CD4-positive, CD25-positive, alpha-beta regulatory T cell (primary cell): ENCODE measurements around the gene GOLPH3. TPM values are rescaled to one million over a fixed set of nuclear protein-coding genes. Genes with fewer than 3 reads are reported as not detected.

Experiments
- ATAC-seq, 2 donors: fragments of 150-1000 bp; cut with Tn5 transposase; one replicate each; pipeline ENCODE4 v1.10.0; 2021; ENCODE audit warnings: low read depth in 2 of 2, moderate number of reproducible peaks in 2 of 2, moderate library complexity in 1 of 2
- DNase-seq, 3 donors: peaks; one replicate each; pipeline versions ENCODE4 v3.0.0 to v3.0.0-alpha.2; 2012 to 2022; ENCODE audit warnings: mixed read lengths in 1 of 3
- H3K27ac ChIP-seq: one replicate; pipeline ENCODE4 v1.7.0; 2013; ENCODE audit warnings: mild to moderate bottlenecking, low read length; ENCODE audit not compliant: insufficient read depth, poor library complexity, severe bottlenecking
- H3K27me3 ChIP-seq: one replicate; pipeline ENCODE4 v1.7.0; 2013; ENCODE audit warnings: low read length; ENCODE audit not compliant: control insufficient read depth, insufficient read depth
- H3K36me3 ChIP-seq: one replicate; pipeline ENCODE4 v1.7.0; 2013; ENCODE audit warnings: mild to moderate bottlenecking, low read length, moderate library complexity; ENCODE audit not compliant: control insufficient read depth, insufficient read depth
- H3K4me1 ChIP-seq: 2 replicates; pipeline ENCODE4 v1.7.0; 2013; ENCODE audit warnings: mild to moderate bottlenecking, low read length; ENCODE audit not compliant: insufficient read depth, control insufficient read depth, poor library complexity, severe bottlenecking
- H3K4me3 ChIP-seq: one replicate; pipeline ENCODE4 v1.7.0; 2013; ENCODE audit warnings: low read depth, mild to moderate bottlenecking, low read length, moderate library complexity
- H3K9me3 ChIP-seq, 2 experiments: 1 replicate in 1 of 2; 2 replicates in 1 of 2; pipeline ENCODE4 v1.7.0; 2013; ENCODE audit warnings: low read length in 2 of 2, mild to moderate bottlenecking in 1 of 2, moderate library complexity in 1 of 2; ENCODE audit not compliant: control insufficient read depth in 2 of 2
- H3K27ac Mint-ChIP-seq, 3 donors: one replicate each; pipeline ENCODE4 v1.8.0; 2020 to 2022; ENCODE audit warnings: mild to moderate bottlenecking in 3 of 3, mixed read lengths in 3 of 3, moderate library complexity in 2 of 3
- H3K27me3 Mint-ChIP-seq: one replicate; pipeline ENCODE4 v1.8.0; 2022; ENCODE audit warnings: mild to moderate bottlenecking, mixed read lengths
- H3K36me3 Mint-ChIP-seq: one replicate; pipeline ENCODE4 v1.8.0; 2020; ENCODE audit warnings: mixed read lengths
- H3K4me1 Mint-ChIP-seq, 4 donors: one replicate each; pipeline ENCODE4 v1.8.0; 2020 to 2022; ENCODE audit warnings: mixed read lengths in 4 of 4, mild to moderate bottlenecking in 1 of 4
- H3K4me3 Mint-ChIP-seq, 4 donors: one replicate each; pipeline ENCODE4 v1.8.0; 2020 to 2022; ENCODE audit warnings: mild to moderate bottlenecking in 4 of 4, mixed read lengths in 4 of 4, moderate library complexity in 3 of 4
- H3K9me3 Mint-ChIP-seq, 7 donors: one replicate each; pipeline ENCODE4 v1.8.0; 2020 to 2022; ENCODE audit warnings: mixed read lengths in 7 of 7, mild to moderate bottlenecking in 3 of 7, moderate library complexity in 2 of 7
- polyA plus RNA-seq, 4 donors: library from polyadenylated mRNA; unstranded; fragments of 300-500 nt; fragmentation: Illumina TruSeq; gene quantifications; one replicate each; pipeline ENCODE4 v1.2.3, GENCODE V29; 2021
- total RNA-seq: library from RNA; stranded (reverse); gene quantifications from one replicate; pipeline ENCODE4 v1.2.3, GENCODE V29; 2022

The GOLPH3 gene
- total and polyA plus RNA-seq, 5 donors from 2014 or later = 66.8 to 130 (median 112) TPM

- H3K27me3 ChIP-seq = no peaks in the 10 kb centered on the region
- peaks cover 30% of the 10 kb centered on the region for H3K36me3 Mint-ChIP-seq
- H3K27me3 Mint-ChIP-seq = no peaks in the 10 kb centered on the region
- H3K4me3 Mint-ChIP-seq = no peak overlapping the region
- ATAC-seq = no peak
- no peaks in the 10 kb centered on the region for H3K9me3 Mint-ChIP-seq
- peak overlapping the region; percentile 14 for H3K4me3 ChIP-seq
- peaks cover 40 to 70% (median 51%) of the 10 kb centered on the region in 4 donors for H3K4me1 Mint-ChIP-seq
- peak overlapping the region in 2 of 3 donors; percentile 54 to 69 for H3K27ac Mint-ChIP-seq
- H3K4me1 ChIP-seq = peaks cover 24% of the 10 kb centered on the region
- no peak overlapping the region for H3K27ac ChIP-seq
- H3K36me3 ChIP-seq = no peaks in the 10 kb centered on the region
- H3K9me3 ChIP-seq = no peaks in the 10 kb centered on the region
- no peak for DNase-seq
These were observed 29.5 kb downstream of the GOLPH3 start for GRCh38 chr5:32144378-32145207.

GRCh38 chr5:32143617-32144377, 30.3 kb downstream of the GOLPH3 start:
- no peaks in the 10 kb centered on the region for H3K27me3 Mint-ChIP-seq
- H3K36me3 Mint-ChIP-seq = peaks cover 33% of the 10 kb centered on the region
- no peaks in the 10 kb centered on the region for H3K9me3 ChIP-seq
- no peaks in the 10 kb centered on the region for H3K36me3 ChIP-seq
- no peaks in the 10 kb centered on the region for H3K27me3 ChIP-seq
- DNase-seq = no peak
- H3K4me3 Mint-ChIP-seq = no peak overlapping the region
- ATAC-seq = no peak
- peaks cover 40 to 70% (median 51%) of the 10 kb centered on the region in 4 donors for H3K4me1 Mint-ChIP-seq
- H3K4me3 ChIP-seq = no peak overlapping the region
- no peaks in the 10 kb centered on the region for H3K9me3 Mint-ChIP-seq
- peaks cover 29% of the 10 kb centered on the region for H3K4me1 ChIP-seq
- no peak overlapping the region for H3K27ac Mint-ChIP-seq
- no peak overlapping the region for H3K27ac ChIP-seq

GRCh38 chr5:32138839-32139493, 35.2 kb downstream of the GOLPH3 start:
- Mint-ChIP-seq H3K27me3 (no peaks in the 10 kb centered on the region), H3K4me1 (peaks cover 21 to 37% (median 25%) of the 10 kb centered on the region in 4 donors), H3K9me3 (no peaks in the 10 kb centered on the region), H3K36me3 (peaks cover 34% of the 10 kb centered on the region), H3K4me3 (peak overlapping the region in 1 of 4 donors; percentile 17), H3K27ac (peak overlapping the region in 2 of 3 donors; percentile 2 to 37)
- DNase-seq = peak in 2 of 3 donors; percentile 11 to 48
- H3K36me3 ChIP-seq = peaks cover 15% of the 10 kb centered on the region
- no peaks in the 10 kb centered on the region for H3K9me3 ChIP-seq
- H3K4me1 ChIP-seq = peaks cover 8% of the 10 kb centered on the region
- peak in 1 of 2 donors; percentile 42 for ATAC-seq
- no peaks in the 10 kb centered on the region for H3K27me3 ChIP-seq
- no peak overlapping the region for H3K27ac ChIP-seq
- no peak overlapping the region for H3K4me3 ChIP-seq

GRCh38 chr5:32136342-32136741, 37.8 kb downstream of the GOLPH3 start:
- H3K27ac Mint-ChIP-seq = no peak overlapping the region
- Histone ChIP-seq H3K27me3 (no peaks in the 10 kb centered on the region), H3K27ac (no peak overlapping the region), H3K4me1 (peaks cover 8% of the 10 kb centered on the region), H3K4me3 (no peak overlapping the region), H3K36me3 (peaks cover 26% of the 10 kb centered on the region), H3K9me3 (no peaks in the 10 kb centered on the region)
- peaks cover 33 to 40% (median 36%) of the 10 kb centered on the region in 4 donors for H3K4me1 Mint-ChIP-seq
- H3K27me3 Mint-ChIP-seq = no peaks in the 10 kb centered on the region
- DNase-seq (no peak), ATAC-seq (no peak)
- H3K9me3 Mint-ChIP-seq = no peaks in the 10 kb centered on the region
- H3K4me3 Mint-ChIP-seq = no peak overlapping the region
- peaks cover 35% of the 10 kb centered on the region for H3K36me3 Mint-ChIP-seq

GRCh38 chr5:32135086-32135485, 39.0 kb downstream of the GOLPH3 start:
- Histone ChIP-seq H3K4me1 (peaks cover 5% of the 10 kb centered on the region), H3K9me3 (no peaks in the 10 kb centered on the region), H3K27me3 (no peaks in the 10 kb centered on the region), H3K36me3 (peaks cover 26% of the 10 kb centered on the region), H3K27ac (no peak overlapping the region), H3K4me3 (no peak overlapping the region)
- no peaks in the 10 kb centered on the region for H3K9me3 Mint-ChIP-seq
- DNase-seq (no peak), ATAC-seq (no peak)
- peaks cover 39 to 47% (median 43%) of the 10 kb centered on the region in 4 donors for H3K4me1 Mint-ChIP-seq
- H3K36me3 Mint-ChIP-seq = peaks cover 38% of the 10 kb centered on the region
- H3K27ac Mint-ChIP-seq = peak overlapping the region in 2 of 3 donors; percentile 31 to 52
- H3K4me3 Mint-ChIP-seq = no peak overlapping the region
- H3K27me3 Mint-ChIP-seq = no peaks in the 10 kb centered on the region

- H3K27me3 Mint-ChIP-seq = no peaks in the 10 kb centered on the region
- DNase-seq (no peak), ATAC-seq (no peak)
- H3K9me3 ChIP-seq = no peaks in the 10 kb centered on the region
- H3K27ac Mint-ChIP-seq = peak overlapping the region in 1 of 3 donors; percentile 30
- H3K36me3 ChIP-seq = peaks cover 30% of the 10 kb centered on the region
- peaks cover 39 to 49% (median 44%) of the 10 kb centered on the region in 4 donors for H3K4me1 Mint-ChIP-seq
- no peaks in the 10 kb centered on the region for H3K4me1 ChIP-seq
- no peak overlapping the region for H3K4me3 ChIP-seq
- H3K36me3 Mint-ChIP-seq = peaks cover 31% of the 10 kb centered on the region
- no peaks in the 10 kb centered on the region for H3K9me3 Mint-ChIP-seq
- no peak overlapping the region for H3K27ac ChIP-seq
- no peak overlapping the region for H3K4me3 Mint-ChIP-seq
- no peaks in the 10 kb centered on the region for H3K27me3 ChIP-seq
These were observed 41.4 kb downstream of the GOLPH3 start for GRCh38 chr5:32132757-32133156.

- H3K27ac Mint-ChIP-seq = no peak overlapping the region
- no peak for ATAC-seq
- H3K27me3 ChIP-seq = no peaks in the 10 kb centered on the region
- H3K4me3 Mint-ChIP-seq = no peak overlapping the region
- no peak overlapping the region for H3K27ac ChIP-seq
- H3K4me1 Mint-ChIP-seq = peaks cover 43 to 49% (median 46%) of the 10 kb centered on the region in 4 donors
- no peak overlapping the region for H3K4me3 ChIP-seq
- no peaks in the 10 kb centered on the region for H3K27me3 Mint-ChIP-seq
- H3K9me3 Mint-ChIP-seq = no peaks in the 10 kb centered on the region
- H3K36me3 Mint-ChIP-seq = peaks cover 33% of the 10 kb centered on the region
- H3K36me3 ChIP-seq = peaks cover 34% of the 10 kb centered on the region
- H3K4me1 ChIP-seq = no peaks in the 10 kb centered on the region
- H3K9me3 ChIP-seq = no peaks in the 10 kb centered on the region
- DNase-seq = no peak
These were observed 42.5 kb downstream of the GOLPH3 start for GRCh38 chr5:32131604-32132003.
